ENCODE results near the gene FAM53B.
A peak's percentile ranks its signal among the peaks of the same experiment; 100 is the strongest.

Gene FAM53B

GRCh38 chr10:124763267-124763666, 19.1 kb upstream of the FAM53B start:
- no peak overlapping the region for H3K4me3 ChIP-seq (replicated peaks in 1 of 2; ENCODE audit: low read depth in 2 of 2, low read length in 2 of 2)
- no peak for TF ChIP-seq CTCF (IDR thresholded peaks at IDR 0.05; ENCODE audit: low read depth, low read length)
- peak; percentile 23 to 63 for DNase-seq (ENCODE audit: low read depth in 2 of 2)

- H3K4me3 ChIP-seq (replicated peaks in 1 of 2; ENCODE audit: low read depth in 2 of 2, low read length in 2 of 2) = no peak overlapping the region
- no peak for DNase-seq (ENCODE audit: low read depth in 2 of 2)
- no peak for TF ChIP-seq CTCF (IDR thresholded peaks at IDR 0.05; ENCODE audit: low read depth, low read length)
Observed at GRCh38 chr10:124762281-124762680, 18.1 kb upstream of the FAM53B start.

- no peak overlapping the region for H3K4me3 ChIP-seq (replicated peaks in 1 of 2; ENCODE audit: low read depth in 2 of 2, low read length in 2 of 2)
- no peak for DNase-seq (ENCODE audit: low read depth in 2 of 2)
- TF ChIP-seq CTCF (IDR thresholded peaks at IDR 0.05; ENCODE audit: low read depth, low read length) = no peak
Observed at GRCh38 chr10:124756156-124756903, 12.2 kb upstream of the FAM53B start.

GRCh38 chr10:124755581-124755980, 11.4 kb upstream of the FAM53B start:
- H3K4me3 ChIP-seq (replicated peaks in 1 of 2; ENCODE audit: low read depth in 2 of 2, low read length in 2 of 2) = no peak overlapping the region
- no peak for TF ChIP-seq CTCF (IDR thresholded peaks at IDR 0.05; ENCODE audit: low read depth, low read length)

GRCh38 chr10:124754227-124754626, 10.0 kb upstream of the FAM53B start:
- H3K4me3 ChIP-seq (replicated peaks in 1 of 2; ENCODE audit: low read depth in 2 of 2, low read length in 2 of 2) = no peak overlapping the region
- TF ChIP-seq CTCF (IDR thresholded peaks at IDR 0.05; ENCODE audit: low read depth, low read length) = no peak
- DNase-seq (ENCODE audit: low read depth in 2 of 2) = no peak

More at GRCh38 chr10:124755581-124755980, 11.4 kb upstream of the FAM53B start:
- DNase-seq (ENCODE audit: low read depth in 2 of 2) = no peak

- no peak overlapping the region for H3K4me3 ChIP-seq (replicated peaks in 1 of 2; ENCODE audit: low read depth in 2 of 2, low read length in 2 of 2)
- no peak for TF ChIP-seq CTCF (IDR thresholded peaks at IDR 0.05; ENCODE audit: low read depth, low read length)
- no peak for DNase-seq (ENCODE audit: low read depth in 2 of 2)
Observed at GRCh38 chr10:124748953-124749645, 4.9 kb upstream of the FAM53B start.
